GM21423 (cell line): ENCODE data around the gene WDR7.

Experiments
- ATAC-seq: cut with Tn5 transposase; IDR thresholded peaks from one replicate; pipeline ENCODE4 v1.9.1; 2021; ENCODE audit warnings: mild to moderate bottlenecking, moderate library complexity; ENCODE audit not compliant: unreplicated experiment

Gene WDR7

DNA sequence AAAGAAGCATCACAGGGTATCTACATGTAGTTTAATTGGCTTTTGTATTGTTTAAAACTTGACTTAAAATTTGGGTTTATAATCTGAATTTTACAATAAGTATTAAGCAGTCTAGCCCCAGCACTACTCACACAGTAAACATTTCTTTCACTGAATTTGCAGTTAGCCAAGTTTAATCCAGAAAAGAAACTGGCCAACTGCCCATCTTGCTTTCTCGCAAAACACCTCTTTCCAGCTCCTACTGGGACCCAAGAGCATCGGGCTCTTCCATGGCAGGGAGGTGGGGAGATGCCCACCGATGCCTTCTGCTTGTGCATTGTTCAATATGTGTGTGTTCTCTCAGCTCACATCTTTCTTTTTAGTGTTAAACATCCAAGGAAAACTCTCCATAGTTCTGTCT, 283.0 kb downstream of the WDR7 start:
- ATAC-seq = no peak

DNA sequence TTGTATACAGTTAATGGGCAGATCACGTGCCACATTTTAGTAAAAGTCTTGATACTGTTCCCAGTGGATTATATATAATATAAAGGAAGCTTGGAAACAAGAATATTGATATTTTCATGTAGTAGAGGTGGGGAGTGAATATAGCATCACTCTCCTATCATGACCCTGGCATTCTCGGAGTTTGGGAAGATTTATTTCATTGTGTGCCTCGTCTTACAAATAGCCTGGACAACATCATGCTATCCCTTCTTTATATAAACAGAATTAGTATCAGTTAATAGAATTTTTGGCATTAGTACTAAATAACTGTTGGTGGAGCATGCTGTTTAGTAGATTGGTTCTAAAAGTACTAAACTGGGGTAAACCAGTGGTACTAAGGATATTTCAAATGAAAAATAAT, 283.7 kb downstream of the WDR7 start:
- ATAC-seq = no peak

DNA sequence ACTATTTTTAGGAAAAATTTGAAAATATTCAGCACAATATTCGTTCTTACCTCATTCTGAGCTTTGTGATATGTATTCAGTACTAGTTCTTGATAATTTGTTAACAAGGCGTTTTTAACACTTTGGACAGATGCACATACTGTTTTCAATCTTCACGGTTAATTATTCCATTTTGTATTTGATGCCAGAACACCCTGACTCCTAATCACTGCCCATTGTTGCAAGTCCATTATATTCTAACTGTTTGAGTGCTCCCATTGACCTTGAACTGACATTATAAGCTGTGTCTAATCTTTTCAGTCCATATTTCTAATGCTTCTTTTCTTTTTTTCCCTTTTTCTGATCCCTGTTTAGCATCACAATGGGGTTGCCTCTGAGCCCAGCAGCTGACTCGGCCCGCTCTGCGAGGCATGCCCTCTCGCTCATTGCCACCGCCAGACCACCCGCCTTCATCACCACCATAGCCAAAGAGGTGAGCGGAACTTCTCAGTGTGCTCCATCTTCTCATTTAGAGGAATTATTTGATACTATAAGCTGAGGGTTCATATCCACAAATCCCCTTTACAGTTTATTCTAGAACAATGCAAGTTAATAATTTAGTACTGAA, 284.4 kb downstream of the WDR7 start:
- no peak for ATAC-seq

DNA sequence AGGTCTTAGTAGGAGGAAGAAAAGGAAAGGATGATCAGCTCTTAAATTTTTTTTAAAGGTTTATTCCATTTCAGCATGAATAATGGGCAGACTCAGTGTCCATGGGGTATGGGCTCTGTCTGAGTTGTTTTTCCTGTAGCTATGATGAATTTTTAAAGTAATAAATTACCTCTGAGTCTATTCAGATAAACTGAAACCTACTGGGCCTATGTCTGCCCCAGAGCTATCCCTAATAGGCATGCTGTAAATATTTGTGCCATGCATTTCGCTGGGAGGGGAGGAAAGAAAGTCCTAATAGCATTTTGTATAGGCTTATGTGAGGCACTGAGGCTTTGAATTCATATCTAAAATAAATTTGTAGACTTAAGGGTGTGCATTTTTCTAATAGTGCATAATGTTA, 285.3 kb downstream of the WDR7 start:
- no peak for ATAC-seq

DNA sequence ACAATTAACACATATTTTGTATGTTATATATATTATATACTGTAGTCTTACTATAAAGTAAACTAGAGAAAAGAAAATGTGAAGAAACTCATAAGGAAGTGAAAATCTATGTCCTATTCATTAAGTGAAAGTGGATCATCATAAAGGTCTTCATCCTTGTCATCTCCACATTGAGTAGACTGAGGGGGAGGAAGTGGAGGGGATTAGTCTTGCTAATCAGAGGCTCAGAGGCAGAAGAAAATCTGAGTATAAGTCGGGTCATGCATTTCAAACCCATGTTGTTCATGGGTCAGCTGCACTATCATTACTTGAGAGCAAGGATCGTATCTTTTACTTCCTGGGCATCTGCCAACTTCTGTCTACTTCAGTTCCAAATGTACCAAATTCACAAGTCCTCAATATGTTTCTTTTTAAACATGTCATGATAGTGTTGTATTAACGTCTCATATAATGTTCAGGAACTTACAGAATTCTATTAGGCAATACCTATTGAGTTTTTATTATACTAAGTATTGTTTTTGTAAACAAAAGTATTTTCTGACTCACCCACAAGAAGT, 286.8 kb downstream of the WDR7 start:
- ATAC-seq = no peak

DNA sequence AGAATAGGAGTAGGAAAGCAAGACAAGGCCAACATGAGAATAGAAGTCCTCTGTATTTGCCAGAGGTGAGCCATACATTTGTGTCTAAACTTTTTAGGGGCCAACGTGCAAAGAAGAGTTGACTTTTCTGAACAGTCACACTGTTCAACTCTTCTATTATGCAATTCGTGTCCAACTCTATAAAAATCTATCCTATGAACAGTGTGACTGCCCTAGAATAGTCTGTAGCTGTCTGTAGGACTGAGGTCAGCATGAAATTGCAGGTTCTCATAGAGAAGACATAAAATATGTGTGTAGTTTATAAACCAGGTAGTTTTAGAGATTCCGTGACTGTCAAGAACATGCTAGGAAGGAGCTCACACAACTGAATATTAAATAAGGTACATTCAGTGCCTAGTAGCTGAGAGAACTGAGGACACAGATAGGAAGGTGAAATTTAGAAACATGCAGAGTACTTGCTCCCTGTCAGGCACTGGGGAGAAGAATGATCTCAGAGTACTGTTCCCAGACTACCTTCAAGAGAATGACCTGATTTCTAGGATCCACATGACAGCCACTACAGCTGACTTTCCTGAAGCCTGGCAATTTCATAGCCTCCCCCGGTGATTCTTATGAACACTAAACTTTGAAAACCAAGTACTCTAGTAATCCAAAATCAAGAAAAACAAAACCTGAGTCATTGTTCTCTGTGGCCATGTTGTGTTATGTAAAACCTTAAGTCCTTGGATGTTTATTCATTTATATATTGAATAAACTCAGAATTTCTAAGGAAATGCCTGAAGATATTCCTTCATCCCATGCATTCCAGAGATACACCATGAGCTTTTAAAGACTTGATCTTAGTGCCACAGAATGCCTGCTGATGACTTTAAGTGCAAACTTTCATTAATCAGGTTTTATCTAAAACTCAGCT, 294.3 kb downstream of the WDR7 start:
- no peak for ATAC-seq

DNA sequence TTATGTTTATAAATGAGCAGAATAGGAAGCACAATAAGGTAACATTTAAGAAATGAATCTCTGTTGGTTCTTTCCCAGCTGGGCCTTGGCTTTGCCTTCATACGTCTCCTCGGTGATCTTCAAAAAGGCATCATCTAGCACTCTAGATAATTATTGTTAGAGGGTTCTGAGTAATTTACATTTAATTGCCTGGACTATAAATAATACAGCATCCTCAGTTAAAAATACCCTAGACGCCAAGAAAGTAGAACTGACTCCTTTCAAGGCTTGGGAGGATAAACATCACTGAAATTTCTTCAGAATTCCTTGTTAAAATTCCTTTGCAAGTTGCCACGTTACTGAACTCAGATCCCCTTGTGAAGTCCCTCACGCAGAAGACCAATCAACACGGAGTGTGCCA, 296.1 kb downstream of the WDR7 start:
- no peak for ATAC-seq

DNA sequence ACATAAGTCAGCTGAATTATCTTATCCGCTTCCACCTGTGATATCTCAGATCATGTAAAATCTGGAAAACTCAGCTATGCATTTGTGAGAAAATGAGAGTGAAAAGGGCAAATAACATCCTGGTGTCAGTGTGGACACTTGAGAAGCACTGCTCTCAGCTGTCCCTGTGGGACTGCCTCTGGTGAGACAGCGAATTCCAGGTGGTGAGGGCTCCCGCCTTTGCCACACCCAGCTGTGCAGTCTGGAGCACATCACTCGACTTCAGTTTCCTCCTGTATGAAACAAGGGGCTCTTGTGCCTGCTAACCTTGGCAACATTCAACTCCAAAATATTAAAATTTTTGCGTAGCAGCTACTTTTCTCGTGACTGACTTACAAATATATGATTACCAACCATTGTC, 300.9 kb downstream of the WDR7 start:
- no peak for ATAC-seq

DNA sequence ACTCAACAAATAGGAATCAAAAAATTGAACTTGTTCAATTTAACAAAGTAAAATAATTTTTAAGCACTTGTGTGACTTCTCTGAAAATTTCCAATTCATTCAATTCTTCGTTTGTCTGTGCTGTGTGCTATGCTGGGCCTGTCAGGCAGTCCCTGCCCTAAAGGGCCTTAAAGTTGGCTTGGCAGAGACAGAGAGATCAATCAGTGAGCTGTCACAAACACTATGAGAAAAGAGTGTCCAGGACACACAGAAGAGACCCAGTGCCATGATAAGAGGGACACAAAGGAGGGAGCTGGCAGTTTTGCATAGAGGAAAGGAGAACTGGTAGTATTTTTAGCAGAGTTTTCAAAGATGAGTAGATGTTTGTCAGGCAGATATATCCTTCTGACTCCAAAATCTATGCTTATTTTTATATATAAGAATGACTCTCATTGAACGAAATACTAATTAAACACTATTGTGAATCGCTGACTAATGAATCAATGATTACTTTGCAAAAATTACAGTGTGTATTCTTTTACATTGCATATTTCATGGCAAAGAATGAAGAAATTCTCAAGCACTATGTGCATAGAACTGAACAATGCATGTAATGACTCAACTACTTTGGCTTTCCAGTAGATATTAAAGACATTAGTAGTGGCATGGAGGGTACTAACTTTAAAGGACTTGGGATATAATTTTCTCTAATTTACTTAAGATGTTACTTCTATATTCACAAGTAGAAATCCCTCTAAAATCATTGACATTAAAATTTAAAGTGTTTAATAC, 302.5 kb downstream of the WDR7 start:
- no peak for ATAC-seq

DNA sequence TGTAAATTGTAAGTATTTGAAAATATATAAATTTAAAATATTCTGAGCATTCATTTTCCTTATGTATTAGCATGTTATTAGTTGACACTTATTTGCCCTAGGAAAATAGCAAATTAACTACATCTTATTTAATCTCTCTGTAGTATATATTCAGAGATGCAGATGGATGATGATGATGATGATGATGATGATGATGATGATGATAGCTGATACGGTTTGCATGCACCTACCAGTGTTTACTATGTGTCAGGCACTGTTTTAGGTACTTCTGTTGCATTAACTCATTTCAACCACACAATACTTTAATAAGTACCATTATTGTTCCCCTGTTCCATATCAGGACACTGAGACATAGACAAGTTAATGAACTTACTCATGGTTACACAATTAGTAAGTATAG, 304.3 kb downstream of the WDR7 start:
- ATAC-seq = no peak

DNA sequence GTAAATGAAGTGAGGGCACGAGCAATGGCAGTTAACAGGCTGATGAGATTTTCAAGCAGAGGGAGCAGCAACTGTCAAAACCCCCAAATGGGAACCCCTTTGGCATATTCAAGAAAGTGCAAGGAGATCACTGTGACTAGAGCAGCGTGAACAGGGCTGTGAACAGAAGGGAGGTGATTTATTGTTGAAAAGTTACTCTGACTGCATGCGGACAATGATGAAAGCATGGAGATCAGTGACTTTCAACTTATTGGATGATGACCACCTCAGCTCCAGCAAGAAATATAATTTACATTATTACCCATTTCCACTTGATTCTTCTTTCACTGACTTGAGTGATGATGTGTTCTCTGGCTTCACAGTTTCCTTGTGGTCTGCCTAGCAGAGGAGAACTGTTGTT, 308.0 kb downstream of the WDR7 start:
- no peak for ATAC-seq

DNA sequence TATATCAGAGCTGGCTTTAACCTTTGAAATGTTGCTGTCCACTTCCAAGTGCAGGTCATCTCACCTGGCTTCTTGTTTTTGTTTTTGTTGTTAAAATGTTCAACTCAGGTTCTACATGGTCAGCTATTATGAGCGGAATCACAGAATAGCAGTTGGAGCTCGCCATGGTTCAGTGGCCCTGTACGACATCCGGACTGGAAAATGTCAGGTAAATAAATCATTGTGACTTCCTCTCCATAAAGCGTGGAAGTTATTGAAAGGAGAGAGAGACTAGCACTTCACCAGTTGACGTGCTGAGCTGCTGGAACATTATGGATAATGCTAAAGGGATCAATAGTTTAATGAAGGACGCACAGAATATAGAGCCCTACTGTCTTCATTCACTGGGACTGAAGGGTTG, 311.2 kb downstream of the WDR7 start:
- ATAC-seq = no peak

DNA sequence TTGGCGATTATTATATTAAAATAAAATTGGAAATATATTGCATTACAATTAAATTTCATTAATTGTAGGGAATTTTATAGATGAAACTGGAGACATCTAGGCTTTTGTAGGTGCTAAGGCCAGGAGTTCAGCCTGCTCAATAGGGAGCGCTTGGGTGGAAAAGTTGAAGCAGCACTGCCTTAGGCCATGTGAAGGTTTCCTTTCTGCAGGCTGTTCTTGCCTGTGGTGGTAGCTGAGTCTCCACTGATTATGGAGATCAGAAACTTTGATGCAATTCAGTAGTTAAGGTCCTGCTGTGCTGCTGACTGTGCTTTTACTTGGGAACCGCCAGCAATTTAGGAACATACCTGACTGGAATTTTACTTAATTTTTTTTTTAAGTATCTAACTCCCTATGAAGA, 315.9 kb downstream of the WDR7 start:
- ATAC-seq = no peak

DNA sequence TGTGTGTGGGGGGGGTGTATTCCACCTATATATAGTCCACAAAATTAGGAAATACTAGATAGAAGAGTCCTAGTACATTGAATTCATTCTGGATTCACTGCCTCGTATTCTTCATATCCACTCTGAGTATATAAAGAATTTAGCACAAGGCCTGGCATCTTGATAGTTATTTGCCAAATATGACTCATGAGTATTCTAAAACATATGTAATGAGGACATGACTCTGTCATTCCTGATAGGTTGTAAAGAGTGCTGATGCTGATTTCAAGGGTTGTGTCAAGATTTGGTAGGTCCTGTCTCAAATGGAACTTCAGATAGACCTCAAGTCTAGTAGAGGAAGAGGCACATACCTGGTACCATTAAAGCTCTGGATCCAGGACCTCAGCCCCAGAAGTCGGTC, 322.3 kb downstream of the WDR7 start:
- no peak for ATAC-seq

DNA sequence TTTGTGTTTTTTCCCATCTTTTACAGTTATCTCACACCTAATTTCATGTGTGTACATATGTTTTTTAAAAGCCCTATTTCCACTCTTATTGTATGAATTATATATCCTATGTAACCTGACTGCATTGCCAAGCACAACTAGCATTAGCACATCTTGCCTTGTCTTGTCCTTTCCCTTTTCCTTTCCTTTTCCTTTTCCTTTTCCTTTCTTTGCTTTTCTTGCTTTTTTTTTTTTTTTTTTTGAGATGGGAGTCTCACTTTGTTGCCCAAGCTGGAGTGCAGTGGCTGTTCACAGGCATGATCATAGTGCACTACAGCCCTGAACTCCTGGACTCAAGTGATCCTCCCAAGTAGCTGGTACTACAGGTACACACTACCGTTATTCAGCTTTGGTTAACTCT, 323.0 kb downstream of the WDR7 start:
- ATAC-seq = no peak

DNA sequence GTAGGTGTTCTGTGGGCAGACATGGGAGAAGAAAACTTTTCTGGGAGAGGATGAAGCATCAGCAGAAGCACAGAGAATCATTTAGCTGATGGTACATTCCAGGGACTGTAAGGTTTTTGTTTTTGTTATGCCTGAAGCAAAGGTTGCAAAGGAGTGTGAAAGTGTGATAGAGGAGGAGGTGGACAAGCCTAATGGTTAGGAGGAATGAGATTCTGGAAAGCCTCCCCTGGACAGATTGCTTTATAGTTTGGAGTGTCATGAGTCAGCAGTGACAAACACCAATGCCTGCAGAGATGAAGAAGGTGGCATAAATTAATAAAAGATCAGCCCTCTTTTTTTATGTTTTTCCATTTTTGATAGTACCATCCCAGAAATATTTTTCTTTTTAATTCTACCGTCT, 324.1 kb downstream of the WDR7 start:
- ATAC-seq = no peak

DNA sequence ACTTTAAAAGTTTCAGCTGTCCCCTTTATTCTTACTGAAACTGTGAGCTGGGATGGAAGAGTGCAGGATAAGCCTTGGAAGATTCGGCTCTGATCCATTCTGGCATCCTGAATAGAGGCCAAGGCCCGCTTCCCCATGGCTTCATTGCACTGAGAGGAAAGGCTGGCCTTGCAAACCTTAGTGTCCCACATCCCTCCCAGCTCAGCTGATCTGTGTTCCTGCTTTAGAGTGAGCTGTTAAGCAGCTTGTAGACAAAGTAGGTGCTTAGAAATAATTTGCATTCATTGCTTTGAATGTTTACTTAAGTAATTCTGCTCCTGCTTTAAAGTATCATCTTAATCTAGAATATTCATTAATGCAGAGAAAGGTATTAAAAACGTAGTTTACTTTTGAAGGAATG, 326.1 kb downstream of the WDR7 start:
- ATAC-seq = no peak

DNA sequence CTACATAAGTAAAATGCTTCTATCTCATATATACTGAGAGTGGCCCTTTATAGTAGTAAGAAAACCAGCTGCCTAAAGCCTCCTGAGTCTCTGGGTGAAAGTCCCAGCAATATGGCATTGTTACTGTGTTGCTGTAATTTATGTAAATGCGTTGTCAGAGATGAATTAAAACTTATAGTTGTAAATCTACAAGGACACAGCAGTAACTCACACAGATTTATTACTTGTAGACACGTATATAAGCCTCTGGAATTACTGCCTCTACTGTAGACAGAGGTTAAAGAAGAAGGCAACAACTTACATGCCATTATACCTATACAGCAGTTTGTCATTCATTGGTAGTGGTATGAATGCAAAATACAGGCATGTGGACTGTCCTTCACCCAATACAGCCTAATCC, 326.6 kb downstream of the WDR7 start:
- ATAC-seq = no peak

DNA sequence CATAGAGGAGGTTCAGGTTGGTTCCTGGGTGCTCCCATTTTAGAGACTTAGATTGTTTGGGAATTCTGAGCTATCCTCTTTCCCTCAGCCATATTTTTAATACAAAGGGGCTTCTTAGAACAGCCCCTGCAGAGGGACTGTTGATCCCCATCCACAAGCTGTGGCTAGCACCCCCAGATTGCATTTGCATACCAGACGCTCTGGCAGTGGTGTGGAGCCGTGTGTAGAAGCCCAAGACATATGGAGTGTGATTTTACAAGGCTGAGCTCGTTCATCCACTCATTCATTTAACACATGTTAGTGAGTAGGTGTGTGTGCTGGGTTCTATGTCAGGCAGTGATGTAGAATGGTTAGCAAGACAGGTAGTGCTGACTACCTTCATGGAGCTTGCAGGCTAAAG, 329.0 kb downstream of the WDR7 start:
- no peak for ATAC-seq

DNA sequence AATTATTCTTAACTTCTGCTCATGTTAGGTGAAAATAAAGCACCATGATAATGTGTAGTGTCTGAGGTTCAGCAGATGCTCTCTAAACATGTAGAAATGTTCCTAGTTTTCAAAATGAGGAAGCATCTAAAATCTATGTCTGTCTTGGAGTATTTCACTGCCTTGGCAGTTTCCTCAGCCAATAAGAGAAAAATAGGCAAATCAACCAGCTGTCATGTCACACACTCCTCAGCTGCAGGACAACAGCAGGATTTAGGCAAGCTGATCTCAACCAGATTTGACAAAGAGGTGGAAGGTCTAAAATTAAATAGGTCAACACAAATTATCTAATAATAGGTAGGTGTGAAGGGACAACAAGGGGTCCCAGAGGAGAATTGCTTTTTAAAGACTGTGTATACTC, 331.6 kb downstream of the WDR7 start:
- no peak for ATAC-seq

DNA sequence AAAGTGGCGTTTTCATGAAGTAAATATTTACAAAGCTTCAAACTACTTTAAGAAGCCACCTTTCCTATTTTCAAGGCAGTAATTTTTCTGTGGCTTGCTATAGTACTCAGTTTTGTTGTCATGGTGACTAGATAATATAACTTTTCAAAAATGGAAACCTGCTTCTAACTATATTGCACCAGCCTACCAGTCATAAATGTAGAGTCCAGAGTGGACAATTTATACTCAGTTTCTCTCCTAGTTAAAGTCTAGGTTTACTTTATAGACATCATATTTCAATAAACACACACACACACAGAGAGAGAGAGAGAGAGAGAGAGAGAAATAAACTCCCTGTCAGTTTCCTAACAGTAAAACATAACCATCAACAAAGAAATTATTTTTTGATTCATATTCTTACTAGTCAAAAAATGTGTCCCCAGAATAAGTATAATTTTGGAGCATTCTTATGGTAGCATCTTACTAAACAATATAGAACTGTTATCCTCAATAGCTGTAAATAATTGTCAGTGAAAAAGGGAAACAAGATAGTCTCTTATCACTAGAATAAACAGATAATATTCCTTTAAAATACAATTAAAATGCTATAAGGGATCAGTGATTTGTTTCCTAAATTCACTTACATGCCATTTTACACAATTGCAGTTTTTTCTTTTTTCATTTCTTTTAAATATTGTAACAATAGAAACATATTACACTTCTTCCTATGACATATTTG, 332.3 kb downstream of the WDR7 start:
- ATAC-seq = no peak
